Measurements from ENCODE around the gene PANX1.

GRCh38 chr11:94201004-94201465 is 72.4 kb downstream of the PANX1 start:
- TF ChIP-seq CTCF (conservative IDR thresholded peaks at IDR 0.05; ENCODE audit: low read length) (no peak), EZH2phosphoT487 (IDR thresholded peaks at IDR 0.05; ENCODE audit: borderline replicate concordance) (no peak)
